K562 (cell line): ENCODE measurements around the gene PDE6B. TPM values are rescaled to one million over a fixed set of nuclear protein-coding genes. Genes with fewer than 3 reads are reported as not detected.

Source experiments
- BDP1 ChIP-seq: IDR thresholded peaks from 3 replicates; pipeline ENCODE4 v1.6.1; 2011; ENCODE audit not compliant: insufficient read length, insufficient read depth
- CCAR2 ChIP-seq: fragments of 200-400 bp; formaldehyde crosslinking; IDR thresholded peaks from 2 replicates; pipeline ENCODE4 v1.6.1; 2017; ENCODE audit warnings: mild to moderate bottlenecking, low read depth, low read length
- EHMT2 ChIP-seq: fragments of 450-650 bp; IDR thresholded peaks from 2 replicates; pipeline ENCODE4 v1.6.1; 2018; ENCODE audit warnings: antibody characterized with exemption
- EWSR1 ChIP-seq: fragments of 450-650 bp; IDR thresholded peaks from 2 replicates; pipeline ENCODE4 v1.6.1; 2018; ENCODE audit warnings: borderline replicate concordance, mild to moderate bottlenecking, low read depth, moderate library complexity; ENCODE audit not compliant: partially characterized antibody
- FOXP4 ChIP-seq: sonication (generic); formaldehyde crosslinking; IDR thresholded peaks from 2 replicates; pipeline ENCODE4 v1.8.0; 2022; ENCODE audit warnings: mild to moderate bottlenecking, missing genetic modification reagents, borderline replicate concordance
- GTF2A2 ChIP-seq: IDR thresholded peaks from 2 replicates; pipeline ENCODE4 v1.6.1; 2016; ENCODE audit warnings: mild to moderate bottlenecking, missing genetic modification characterization, missing compliant biosample characterization
- HNRNPK ChIP-seq: fragments of 200-400 bp; formaldehyde crosslinking; IDR thresholded peaks from one replicate; pipeline ENCODE4 v1.6.1; 2018; ENCODE audit warnings: mild to moderate bottlenecking, low read depth, low read length; ENCODE audit not compliant: poor library complexity, severe bottlenecking
- IFI16 ChIP-seq: fragments of 250-450 bp; sonication (Bioruptor Pico); IDR thresholded peaks from 2 replicates; pipeline ENCODE4 v2.1.2; 2022; ENCODE audit warnings: mild to moderate bottlenecking, inconsistent platforms
- PRDM10 ChIP-seq: fragments of 450-650 bp; IDR thresholded peaks from 2 replicates; pipeline ENCODE4 v1.6.1; 2018; ENCODE audit not compliant: partially characterized antibody
- PRPF4 ChIP-seq: fragments of 200-400 bp; formaldehyde crosslinking; IDR thresholded peaks from one replicate; pipeline ENCODE4 v1.6.1; 2017; ENCODE audit warnings: low read length, low read depth, mild to moderate bottlenecking; ENCODE audit not compliant: insufficient read depth, poor library complexity, severe bottlenecking
- PTBP1 ChIP-seq: fragments of 200-400 bp; formaldehyde crosslinking; IDR thresholded peaks from 2 replicates; pipeline ENCODE4 v1.6.1; 2017; ENCODE audit warnings: low read depth, low read length
- RBBP5 ChIP-seq: fragments of 200-600 bp; sonication (generic); IDR thresholded peaks from 2 replicates; pipeline ENCODE4 v1.6.1; 2012; ENCODE audit warnings: borderline replicate concordance, mild to moderate bottlenecking, low read length, control low read depth, inconsistent platforms; ENCODE audit not compliant: insufficient read depth, poor library complexity, severe bottlenecking
- RUNX1 ChIP-seq: sonication (generic); IDR thresholded peaks from 2 replicates; pipeline ENCODE4 v1.6.1; 2016; ENCODE audit warnings: antibody characterized with exemption, low read depth
- U2AF1 ChIP-seq: fragments of 200-400 bp; formaldehyde crosslinking; optimal IDR thresholded peaks from 2 replicates; pipeline ENCODE3; 2017; ENCODE audit warnings: mild to moderate bottlenecking, low read depth, low read length, moderate library complexity
- ZNF311 ChIP-seq: fragments of 250-450 bp; sonication (Bioruptor Pico); IDR thresholded peaks from 2 replicates; pipeline ENCODE4 v1.4.0; 2020; ENCODE audit warnings: mild to moderate bottlenecking, moderate library complexity
- ZNF79 ChIP-seq: fragments of 250-450 bp; sonication (Bioruptor Pico); IDR thresholded peaks from 2 replicates; pipeline ENCODE4 v1.4.0; 2020; ENCODE audit warnings: low read depth, mild to moderate bottlenecking, moderate library complexity
- polyA plus RNA-seq, 8 experiments: library from polyadenylated mRNA; depleted of rRNA in 4 of 8; stranded (reverse) in 5 of 8; unstranded in 3 of 8; fragments of >200 nt; fragmentation: Nextera tagmentation in 2 of 8; fragmentation: Illumina TruSeq in 1 of 8; extraction: Ambion mirVana in 2 of 8; extraction: Trizol in 1 of 8; gene quantifications; 2 replicates each; pipeline versions ENCODE4 v1.2.1 to v1.2.3, GENCODE V29; 2011 to 2014; ENCODE audit warnings: inconsistent platforms in 1 of 8, missing spikeins in 1 of 8
- total RNA-seq, 7 experiments: library from RNA; depleted of rRNA in 6 of 7; stranded (reverse); fragments of >200 nt in 6 of 7; fragmentation: Illumina TruSeq in 2 of 7; extraction: Trizol in 2 of 7; gene quantifications; 2 replicates each; pipeline versions ENCODE4 v1.2.1 to v1.2.3, GENCODE V29; 2011 to 2021; ENCODE audit warnings: low replicate concordance in 1 of 7
- TF ChIP-seq, protein P1 (sequence below): sonication (generic); formaldehyde crosslinking; IDR thresholded peaks from 2 replicates; pipeline ENCODE4 v1.8.0; 2022; ENCODE audit warnings: missing genetic modification reagents, mild to moderate bottlenecking, borderline replicate concordance
- TF ChIP-seq, protein P2 (sequence below), 2 experiments: fragments of 200-800 bp in 1 of 2; sonication (Bioruptor generic) in 1 of 2; sonication (generic) in 1 of 2; formaldehyde crosslinking in 1 of 2; IDR thresholded peaks in 1 of 2; conservative IDR thresholded peaks in 1 of 2; 2 replicates each; pipeline versions ENCODE4 v1.5.0 to v1.6.1; 2016 to 2020; ENCODE audit warnings: missing compliant biosample characterization in 1 of 2, missing genetic modification characterization in 1 of 2, missing genetic modification reagents in 1 of 2
- TF ChIP-seq, protein P3 (sequence below): fragments of 250-450 bp; sonication (Bioruptor Pico); IDR thresholded peaks from 2 replicates; pipeline ENCODE4 v1.8.0; 2022; ENCODE audit warnings: moderate library complexity, mild to moderate bottlenecking, inconsistent platforms

PDE6B gene
- total and polyA plus RNA-seq, 9 of the 15 experiments (the other 6 are each of a cell fraction or from before 2014, with no cell fraction given), result 0.04 TPM; not detected in 8

- TF ChIP-seq PRDM10, result no peak
- TF ChIP-seq, protein P1, sequence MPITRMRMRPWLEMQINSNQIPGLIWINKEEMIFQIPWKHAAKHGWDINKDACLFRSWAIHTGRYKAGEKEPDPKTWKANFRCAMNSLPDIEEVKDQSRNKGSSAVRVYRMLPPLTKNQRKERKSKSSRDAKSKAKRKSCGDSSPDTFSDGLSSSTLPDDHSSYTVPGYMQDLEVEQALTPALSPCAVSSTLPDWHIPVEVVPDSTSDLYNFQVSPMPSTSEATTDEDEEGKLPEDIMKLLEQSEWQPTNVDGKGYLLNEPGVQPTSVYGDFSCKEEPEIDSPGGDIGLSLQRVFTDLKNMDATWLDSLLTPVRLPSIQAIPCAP (CRISPR knock-in tag), result no peak
- no peak for TF ChIP-seq EWSR1
- no peak for TF ChIP-seq CCAR2
- no peak for TF ChIP-seq HNRNPK
- TF ChIP-seq RUNX1, result no peak
- TF ChIP-seq IFI16 (CRISPR knock-in tag), result no peak
- TF ChIP-seq U2AF1, result no peak
- TF ChIP-seq ZNF311 (CRISPR knock-in tag), result no peak
- no peak for TF ChIP-seq PRPF4
- no peak for TF ChIP-seq GTF2A2 (tag)
- no peak for TF ChIP-seq FOXP4 (CRISPR knock-in tag)
- TF ChIP-seq, protein P2, sequence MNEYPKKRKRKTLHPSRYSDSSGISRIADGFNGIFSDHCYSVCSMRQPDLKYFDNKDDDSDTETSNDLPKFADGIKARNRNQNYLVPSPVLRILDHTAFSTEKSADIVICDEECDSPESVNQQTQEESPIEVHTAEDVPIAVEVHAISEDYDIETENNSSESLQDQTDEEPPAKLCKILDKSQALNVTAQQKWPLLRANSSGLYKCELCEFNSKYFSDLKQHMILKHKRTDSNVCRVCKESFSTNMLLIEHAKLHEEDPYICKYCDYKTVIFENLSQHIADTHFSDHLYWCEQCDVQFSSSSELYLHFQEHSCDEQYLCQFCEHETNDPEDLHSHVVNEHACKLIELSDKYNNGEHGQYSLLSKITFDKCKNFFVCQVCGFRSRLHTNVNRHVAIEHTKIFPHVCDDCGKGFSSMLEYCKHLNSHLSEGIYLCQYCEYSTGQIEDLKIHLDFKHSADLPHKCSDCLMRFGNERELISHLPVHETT (CRISPR knock-in tag; conservative IDR thresholded peaks at IDR 0.05 in 1 of 2, IDR thresholded peaks at IDR 0.05 in 1 of 2), result no peak
- TF ChIP-seq ZNF79 (CRISPR knock-in tag), result no peak
- no peak for TF ChIP-seq BDP1
- peak; percentile 76 for TF ChIP-seq EHMT2
- no peak for TF ChIP-seq PTBP1
- no peak for TF ChIP-seq RBBP5
- TF ChIP-seq, protein P3, sequence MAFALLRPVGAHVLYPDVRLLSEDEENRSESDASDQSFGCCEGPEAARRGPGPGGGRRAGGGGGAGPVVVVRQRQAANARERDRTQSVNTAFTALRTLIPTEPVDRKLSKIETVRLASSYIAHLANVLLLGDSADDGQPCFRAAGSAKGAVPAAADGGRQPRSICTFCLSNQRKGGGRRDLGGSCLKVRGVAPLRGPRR, result no peak
Observed at GRCh38 chr4:588351-588849, 37.0 kb upstream of the PDE6B start (continued).
